Measurements from ENCODE around the gene MAP1S.

Gene MAP1S

GRCh38 chr19:17688853-17689595 is 30.3 kb upstream of the MAP1S start:
- DNase-seq (ENCODE audit: extremely low spot score, insufficient read length, low read depth) (no peak), FAIRE-seq (no peak)

- FAIRE-seq: no peak
- DNase-seq (ENCODE audit: extremely low spot score, insufficient read length, low read depth): no peak
Measured at GRCh38 chr19:17692566-17692965, 26.7 kb upstream of the MAP1S start.

DNA sequence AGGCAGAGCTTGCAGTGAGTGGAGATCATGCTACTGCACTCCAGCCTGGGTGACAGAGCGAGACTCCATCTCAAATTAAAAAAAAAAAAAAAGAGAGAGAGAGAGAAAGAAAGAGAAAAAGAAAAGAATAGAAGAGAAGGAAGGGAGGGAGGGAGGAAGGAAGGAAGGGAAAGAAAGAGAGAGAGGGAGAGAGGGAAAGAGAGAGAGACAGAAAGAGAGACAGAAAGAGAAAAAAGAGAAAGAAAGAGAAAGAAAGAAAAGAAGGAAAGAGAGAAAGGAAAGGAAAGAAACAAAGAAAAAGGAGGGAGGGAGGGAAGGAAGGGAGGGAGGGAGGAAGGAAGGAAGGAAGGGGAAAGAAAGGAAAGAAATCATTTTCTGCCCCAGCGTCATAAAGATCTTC is 24.1 kb upstream of the MAP1S start:
- no peak for FAIRE-seq
- DNase-seq (ENCODE audit: extremely low spot score, insufficient read length, low read depth): no peak

- peak; percentile 81 for FAIRE-seq
- DNase-seq (ENCODE audit: extremely low spot score, insufficient read length, low read depth): no peak
Measured at GRCh38 chr19:17703824-17704463, 15.3 kb upstream of the MAP1S start.

GRCh38 chr19:17706750-17707181 is 12.5 kb upstream of the MAP1S start:
- no peak for DNase-seq (ENCODE audit: extremely low spot score, insufficient read length, low read depth)
- FAIRE-seq: no peak

- no peak for FAIRE-seq
- no peak for DNase-seq (ENCODE audit: extremely low spot score, insufficient read length, low read depth)
Measured at GRCh38 chr19:17711851-17712250, 7.4 kb upstream of the MAP1S start.

DNA sequence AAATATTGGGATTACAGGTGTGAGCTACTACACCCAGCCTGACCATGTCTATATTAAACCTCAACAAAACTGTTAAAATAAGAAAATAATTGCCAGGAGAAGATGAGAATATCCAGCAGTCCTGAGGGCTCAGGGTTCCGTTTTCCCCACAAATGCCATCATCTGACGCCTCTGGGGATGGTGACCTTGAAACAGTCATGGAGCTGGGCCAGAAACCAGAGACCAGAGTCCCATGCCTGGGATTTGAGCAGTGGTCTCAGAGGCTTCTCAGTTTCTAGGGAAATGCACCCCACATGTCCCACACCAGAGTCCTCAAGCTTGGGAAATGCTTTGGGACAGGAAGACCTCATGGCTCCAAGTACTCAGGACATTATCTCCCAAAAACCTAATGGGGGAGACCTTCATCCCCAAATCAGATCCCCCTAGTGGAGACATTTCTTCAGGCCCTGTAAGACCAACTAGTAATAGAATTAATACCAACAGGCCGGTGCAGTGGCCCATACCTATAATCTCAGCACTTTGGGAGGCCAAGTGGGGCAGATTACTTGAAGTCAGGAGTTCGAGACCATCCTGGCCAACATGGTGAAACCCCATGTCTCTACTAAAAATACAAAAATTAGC is 2.9 kb upstream of the MAP1S start:
- DNase-seq (ENCODE audit: extremely low spot score, insufficient read length, low read depth): no peak

DNA sequence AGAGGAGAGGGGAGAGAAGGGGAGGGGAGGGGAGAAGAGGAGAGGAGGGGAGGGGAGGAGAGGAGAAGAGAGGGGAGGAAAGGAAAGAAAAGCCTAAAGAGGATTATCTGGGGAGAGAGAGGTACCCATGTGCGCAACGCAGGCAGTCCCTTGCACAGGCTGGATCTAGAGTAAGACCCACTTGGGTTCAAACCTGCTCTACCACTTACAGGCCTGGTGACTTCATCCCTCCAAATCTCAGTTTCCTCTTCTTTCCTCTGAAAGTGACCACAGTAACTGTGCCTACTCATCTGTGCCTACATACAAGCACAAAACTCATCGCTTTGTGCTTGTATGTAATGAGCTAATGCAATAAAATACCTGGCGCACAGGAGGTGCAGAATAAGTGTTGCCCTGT is 732 bp upstream of the MAP1S start:
- DNase-seq (ENCODE audit: extremely low spot score, insufficient read length, low read depth): no peak
- FAIRE-seq: peak; percentile 15

More for the DNA sequence above, 2.9 kb upstream of the MAP1S start:
- no peak for FAIRE-seq

DNA sequence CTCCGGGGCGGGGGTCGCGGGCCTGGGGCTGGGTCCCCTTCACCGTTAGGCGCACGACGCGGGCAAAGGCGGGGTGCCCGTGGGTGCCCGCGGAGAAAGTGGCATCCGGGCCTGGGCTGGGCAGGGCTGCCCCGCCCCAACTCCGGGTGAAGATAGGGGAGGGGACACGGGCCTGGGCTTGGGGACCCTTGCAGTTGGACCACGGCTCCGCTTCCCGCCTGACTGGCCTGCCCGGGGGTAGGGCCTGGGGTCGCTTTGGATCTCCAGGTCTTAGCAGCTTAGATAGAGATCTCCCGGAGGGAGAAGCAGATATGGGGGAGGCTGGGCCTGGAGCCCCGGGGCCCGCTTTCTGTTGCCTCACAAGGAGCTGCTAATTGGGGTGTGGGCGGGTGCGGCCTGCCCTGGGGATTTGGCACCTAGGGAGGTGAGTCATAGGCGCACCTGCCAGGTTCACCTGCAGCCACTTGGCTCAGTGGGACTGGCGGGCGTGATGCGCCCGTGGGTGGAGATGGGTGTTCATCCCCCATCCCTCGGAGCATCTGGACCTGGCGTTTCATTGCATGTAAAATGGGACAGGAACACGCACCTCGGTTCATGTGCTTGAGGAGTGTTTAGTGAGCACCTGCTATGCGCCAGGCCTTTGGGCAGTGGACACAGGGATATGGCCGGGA is 585 bp downstream of the MAP1S start:
- no peak for FAIRE-seq
- DNase-seq (ENCODE audit: extremely low spot score, insufficient read length, low read depth): no peak

DNA sequence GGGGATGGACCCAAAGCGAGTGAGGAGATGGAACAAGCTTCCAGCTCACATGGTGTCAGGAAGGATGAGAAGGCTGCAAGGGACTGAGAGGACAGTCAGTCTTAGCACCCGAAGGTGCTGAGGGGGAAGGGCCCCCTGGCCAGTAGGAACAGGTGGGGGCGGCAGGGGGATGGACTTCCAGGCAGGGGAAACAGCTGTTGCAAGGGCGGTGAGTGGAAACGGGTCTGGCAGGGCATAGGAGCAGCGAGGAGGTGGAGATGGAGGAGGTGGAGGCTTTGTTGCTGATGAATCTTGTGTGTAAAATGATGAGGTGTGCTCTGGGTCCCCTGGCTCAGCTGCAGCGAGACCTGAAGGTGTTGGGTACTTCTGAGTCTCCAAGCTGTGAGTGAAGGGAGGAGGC is 1.2 kb downstream of the MAP1S start:
- DNase-seq (ENCODE audit: extremely low spot score, insufficient read length, low read depth): no peak
- FAIRE-seq: no peak

DNA sequence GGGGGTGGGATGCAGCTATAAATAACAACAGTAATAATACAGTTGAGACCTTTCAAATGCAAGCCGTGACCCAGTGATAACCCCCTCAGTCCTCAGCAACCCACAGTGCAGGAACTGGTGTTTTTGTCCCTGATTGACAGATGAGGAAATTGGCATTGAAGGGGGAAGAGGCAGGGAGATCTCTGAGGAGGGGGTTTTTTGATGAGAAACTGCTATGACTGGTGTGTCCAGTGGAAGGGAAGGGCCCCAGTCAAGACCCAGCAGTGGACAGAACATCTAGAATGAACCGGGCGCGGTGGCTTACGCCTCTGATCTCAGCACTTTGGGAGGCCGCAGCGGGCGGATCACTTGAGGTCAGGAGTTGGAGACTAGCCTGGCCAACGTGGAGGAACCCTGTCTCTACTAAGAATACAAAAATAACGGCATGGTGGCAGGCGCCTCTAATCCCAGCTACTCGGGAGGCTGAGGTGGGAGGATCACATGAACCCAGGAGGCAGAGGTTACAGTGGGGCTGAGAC is 1.9 kb downstream of the MAP1S start:
- DNase-seq (ENCODE audit: extremely low spot score, insufficient read length, low read depth) (no peak), FAIRE-seq (no peak)

DNA sequence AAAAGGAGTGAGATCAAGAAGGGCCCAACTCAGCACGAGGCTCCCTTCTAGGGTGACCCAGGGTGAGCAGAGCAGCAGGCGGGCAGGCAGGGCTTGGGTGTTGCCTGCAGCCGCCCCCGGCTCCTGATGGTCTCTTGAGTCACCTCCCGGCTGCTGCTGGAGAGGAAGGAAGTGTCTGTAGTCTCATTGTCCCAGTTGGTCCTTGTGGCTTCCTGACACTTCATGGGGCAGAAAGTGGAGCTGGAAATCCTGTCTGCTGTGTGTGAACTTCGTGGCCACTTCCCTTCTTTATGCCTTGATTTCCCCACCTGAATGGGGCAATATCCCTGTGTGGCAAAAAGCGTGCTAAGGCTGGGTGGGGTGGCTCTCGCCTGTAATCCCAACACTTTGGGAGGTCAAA is 2.5 kb downstream of the MAP1S start:
- FAIRE-seq (no peak), DNase-seq (ENCODE audit: extremely low spot score, insufficient read length, low read depth) (no peak)

DNA sequence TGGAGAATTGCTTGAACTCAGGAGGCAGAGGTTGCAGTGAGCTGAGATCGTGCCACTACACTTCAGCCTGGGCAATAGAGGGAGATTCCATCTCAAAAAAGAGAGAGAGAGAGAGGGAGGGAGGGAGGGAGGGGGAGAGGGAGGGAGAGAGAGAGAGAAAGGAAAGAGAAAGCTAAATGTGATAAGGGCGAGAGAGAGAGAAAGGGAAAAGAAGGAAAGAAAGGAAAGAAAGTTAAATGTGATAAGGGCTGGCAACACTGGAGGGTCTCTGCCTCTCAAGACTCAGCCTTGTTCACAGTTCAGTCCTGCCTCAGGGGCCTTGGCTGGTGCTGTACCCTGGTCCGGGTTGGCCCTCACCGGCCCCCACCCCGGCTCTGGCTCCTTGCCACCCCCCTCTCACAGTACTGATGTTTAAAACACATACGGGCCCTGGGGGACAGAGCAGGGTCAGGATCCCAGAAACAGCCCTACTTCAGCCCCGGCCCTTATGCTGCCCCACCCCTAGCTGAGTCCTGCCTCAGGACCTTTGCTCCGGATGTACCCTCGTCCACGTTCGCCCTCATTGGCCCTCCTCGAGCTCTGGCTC is 3.5 kb downstream of the MAP1S start:
- DNase-seq (ENCODE audit: extremely low spot score, insufficient read length, low read depth) (no peak), FAIRE-seq (no peak)

GRCh38 chr19:17724655-17725054 is 5.4 kb downstream of the MAP1S start:
- FAIRE-seq (no peak), DNase-seq (ENCODE audit: extremely low spot score, insufficient read length, low read depth) (no peak)

DNA sequence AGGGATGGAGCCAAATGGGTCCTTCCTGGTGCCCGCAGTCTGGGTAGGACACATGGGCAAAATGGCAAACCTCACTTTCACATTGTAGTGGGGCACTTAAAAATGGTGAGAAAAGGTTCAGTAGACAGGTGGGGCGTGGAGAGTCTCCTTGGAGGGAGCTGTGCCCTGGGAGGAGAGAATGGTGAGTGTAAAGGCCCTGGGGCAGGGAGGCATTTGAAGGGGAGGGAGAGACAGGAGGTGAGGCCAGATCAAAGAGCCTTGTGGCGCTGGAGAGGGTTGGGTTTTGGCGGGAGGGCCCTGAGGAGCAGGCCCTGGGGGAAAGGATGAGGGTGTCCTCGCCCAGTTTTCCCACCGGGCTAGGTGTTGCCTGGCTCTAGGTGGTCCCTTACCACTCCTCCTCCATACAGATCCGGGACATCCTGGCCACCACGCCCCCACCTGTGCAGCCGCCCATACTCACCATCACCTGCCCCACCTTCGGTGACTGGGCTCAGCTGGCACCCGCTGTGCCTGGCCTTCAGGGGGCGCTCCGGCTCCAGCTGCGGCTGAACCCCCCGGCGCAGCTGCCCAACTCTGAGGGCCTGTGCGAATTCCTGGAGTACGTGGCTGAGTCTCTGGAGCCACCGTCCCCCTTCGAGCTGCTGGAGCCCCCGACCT is 6.3 kb downstream of the MAP1S start:
- no peak for DNase-seq (ENCODE audit: extremely low spot score, insufficient read length, low read depth)
- no peak for FAIRE-seq

- FAIRE-seq: no peak
Measured at GRCh38 chr19:17726136-17726741, 7.0 kb downstream of the MAP1S start.

DNA sequence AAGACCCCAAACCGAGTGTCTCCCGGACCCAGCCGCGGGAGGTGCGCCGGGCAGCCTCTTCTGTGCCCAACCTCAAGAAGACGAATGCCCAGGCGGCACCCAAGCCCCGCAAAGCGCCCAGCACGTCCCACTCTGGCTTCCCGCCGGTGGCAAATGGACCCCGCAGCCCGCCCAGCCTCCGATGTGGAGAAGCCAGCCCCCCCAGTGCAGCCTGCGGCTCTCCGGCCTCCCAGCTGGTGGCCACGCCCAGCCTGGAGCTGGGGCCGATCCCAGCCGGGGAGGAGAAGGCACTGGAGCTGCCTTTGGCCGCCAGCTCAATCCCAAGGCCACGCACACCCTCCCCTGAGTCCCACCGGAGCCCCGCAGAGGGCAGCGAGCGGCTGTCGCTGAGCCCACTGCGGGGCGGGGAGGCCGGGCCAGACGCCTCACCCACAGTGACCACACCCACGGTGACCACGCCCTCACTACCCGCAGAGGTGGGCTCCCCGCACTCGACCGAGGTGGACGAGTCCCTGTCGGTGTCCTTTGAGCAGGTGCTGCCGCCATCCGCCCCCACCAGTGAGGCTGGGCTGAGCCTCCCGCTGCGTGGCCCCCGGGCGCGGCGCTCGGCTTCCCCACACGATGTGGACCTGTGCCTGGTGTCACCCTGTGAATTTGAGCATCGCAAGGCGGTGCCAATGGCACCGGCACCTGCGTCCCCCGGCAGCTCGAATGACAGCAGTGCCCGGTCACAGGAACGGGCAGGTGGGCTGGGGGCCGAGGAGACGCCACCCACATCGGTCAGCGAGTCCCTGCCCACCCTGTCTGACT is 7.9 kb downstream of the MAP1S start:
- FAIRE-seq: no peak

More at GRCh38 chr19:17726136-17726741, 7.0 kb downstream of the MAP1S start:
- no peak for DNase-seq (ENCODE audit: extremely low spot score, insufficient read length, low read depth)

GRCh38 chr19:17727843-17728242 is 8.6 kb downstream of the MAP1S start:
- FAIRE-seq (no peak), DNase-seq (ENCODE audit: extremely low spot score, insufficient read length, low read depth) (no peak)

More for the DNA sequence above, 7.9 kb downstream of the MAP1S start:
- no peak for DNase-seq (ENCODE audit: extremely low spot score, insufficient read length, low read depth)
